Measurements from ENCODE around the gene KIAA1191. TPM values are rescaled to one million over a fixed set of nuclear protein-coding genes. Genes with fewer than 3 reads are reported as not detected.

The KIAA1191 gene
- total RNA-seq, 2 experiments from 2014 or later, result 70.0 to 72.0 TPM

DNA sequence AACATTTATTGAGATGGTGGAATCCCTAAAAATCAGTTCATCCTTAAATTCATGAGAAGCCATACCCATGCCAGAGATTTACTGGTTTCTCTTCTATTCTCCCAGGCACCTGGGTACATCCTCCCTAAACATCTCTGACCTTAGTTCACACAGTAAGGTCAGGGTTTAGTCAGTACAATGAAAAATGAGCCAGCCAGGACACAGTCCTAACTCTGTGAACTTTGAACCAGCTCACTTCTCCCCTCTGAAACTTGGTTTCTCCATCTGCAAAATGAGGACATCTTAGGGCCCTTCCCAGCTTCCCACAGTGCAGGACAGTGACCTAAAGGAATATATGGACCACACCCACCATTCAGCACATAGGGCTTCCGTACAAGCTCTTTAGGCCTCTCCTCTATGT lies 24.9 kb upstream of the KIAA1191 start:
- Mint-ChIP-seq H3K27ac (no peak overlapping the region), H3K36me3 (peaks cover 28% of the 10 kb centered on the region), H3K27me3 (no peaks in the 10 kb centered on the region), H3K4me1 (peaks cover 27% of the 10 kb centered on the region), H3K9me3 (no peaks in the 10 kb centered on the region), H3K4me3 (peak overlapping the region; percentile 100)
- DNase-seq (no peak), ATAC-seq (ENCODE audit: low read depth) (no peak)
- POLR2A ChIA-PET, result interaction anchor here (0.7 to 1.4 kb wide), 2 partner anchors 25 to 260 kb away, joined by 3 to 5 read pairs; partner anchors contain the start of gene KIAA1191

GRCh38 chr5:176384991-176385390 lies 23.4 kb upstream of the KIAA1191 start:
- peaks cover 21% of the 10 kb centered on the region for H3K36me3 Mint-ChIP-seq
- no peak for ATAC-seq (ENCODE audit: low read depth)
- no peak for DNase-seq
- peaks cover 24% of the 10 kb centered on the region for H3K4me1 Mint-ChIP-seq
- H3K4me3 Mint-ChIP-seq, result no peak overlapping the region
- H3K27me3 Mint-ChIP-seq, result no peaks in the 10 kb centered on the region
- no peaks in the 10 kb centered on the region for H3K9me3 Mint-ChIP-seq
- POLR2A ChIA-PET, result no interaction called here
- no peak overlapping the region for H3K27ac Mint-ChIP-seq

DNA sequence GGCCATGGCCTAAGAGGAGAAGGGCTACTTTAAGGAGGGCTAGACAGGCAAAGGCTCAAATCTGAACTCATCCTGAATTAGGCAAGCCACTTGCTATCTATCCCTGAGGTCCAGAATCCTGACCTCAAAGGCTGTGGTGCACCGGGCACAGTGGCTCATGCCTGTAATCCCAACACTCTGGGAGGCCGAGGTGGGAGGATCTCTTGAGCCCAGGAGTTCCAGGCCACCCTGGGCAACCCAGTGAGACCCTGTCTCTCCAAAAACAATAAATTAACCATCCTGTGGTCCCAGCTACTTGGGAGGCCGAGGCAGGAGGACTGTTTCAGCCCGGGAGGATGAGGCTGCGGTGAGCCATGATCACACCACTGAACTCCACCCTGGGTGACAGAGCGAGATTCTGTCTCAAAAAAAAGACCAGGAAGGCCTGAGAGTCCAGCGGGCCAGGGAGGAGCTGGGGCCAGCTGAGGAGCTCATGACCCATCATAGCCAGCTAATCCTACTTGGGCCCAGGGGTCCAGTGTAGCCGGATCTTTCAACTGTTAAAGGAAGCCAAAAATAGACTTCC lies 22.9 kb upstream of the KIAA1191 start:
- Mint-ChIP-seq H3K27ac (no peak overlapping the region), H3K36me3 (peaks cover 25% of the 10 kb centered on the region), H3K4me3 (no peak overlapping the region), H3K27me3 (no peaks in the 10 kb centered on the region), H3K4me1 (peaks cover 22% of the 10 kb centered on the region), H3K9me3 (no peaks in the 10 kb centered on the region)
- ATAC-seq (ENCODE audit: low read depth), result no peak
- POLR2A ChIA-PET, result no interaction called here
- DNase-seq, result no peak

GRCh38 chr5:176383961-176384360 lies 22.4 kb upstream of the KIAA1191 start:
- Mint-ChIP-seq H3K4me1 (peaks cover 22% of the 10 kb centered on the region), H3K4me3 (no peak overlapping the region), H3K27ac (no peak overlapping the region), H3K9me3 (no peaks in the 10 kb centered on the region), H3K36me3 (peaks cover 25% of the 10 kb centered on the region), H3K27me3 (no peaks in the 10 kb centered on the region)
- DNase-seq, result no peak
- POLR2A ChIA-PET, result no interaction called here
- no peak for ATAC-seq (ENCODE audit: low read depth)

- no peaks in the 10 kb centered on the region for H3K27me3 Mint-ChIP-seq
- POLR2A ChIA-PET, result no interaction called here
- ATAC-seq (ENCODE audit: low read depth) (no peak), DNase-seq (no peak)
- no peak overlapping the region for H3K27ac Mint-ChIP-seq
- H3K9me3 Mint-ChIP-seq, result no peaks in the 10 kb centered on the region
- H3K4me1 Mint-ChIP-seq, result peaks cover 22% of the 10 kb centered on the region
- H3K4me3 Mint-ChIP-seq, result no peak overlapping the region
- H3K36me3 Mint-ChIP-seq, result peaks cover 25% of the 10 kb centered on the region
These were observed 21.8 kb upstream of the KIAA1191 start for GRCh38 chr5:176383248-176383905.

GRCh38 chr5:176382721-176383120 lies 21.2 kb upstream of the KIAA1191 start:
- no peak overlapping the region for H3K4me3 Mint-ChIP-seq
- POLR2A ChIA-PET, result interaction anchor here (1.5 kb wide), 1 partner anchor 22 kb away, joined by 6 read pairs; no protein-coding TSS in a partner anchor
- peaks cover 22% of the 10 kb centered on the region for H3K36me3 Mint-ChIP-seq

GRCh38 chr5:176381979-176382378 lies 20.4 kb upstream of the KIAA1191 start:
- no peak overlapping the region for H3K27ac Mint-ChIP-seq
- H3K4me3 Mint-ChIP-seq, result no peak overlapping the region
- DNase-seq (no peak), ATAC-seq (ENCODE audit: low read depth) (no peak)
- peaks cover 22% of the 10 kb centered on the region for H3K36me3 Mint-ChIP-seq
- no peaks in the 10 kb centered on the region for H3K27me3 Mint-ChIP-seq
- no peaks in the 10 kb centered on the region for H3K9me3 Mint-ChIP-seq
- POLR2A ChIA-PET, result interaction anchor here (1.5 kb wide), 1 partner anchor 21 kb away, joined by 6 read pairs; no protein-coding TSS in a partner anchor
- peaks cover 12% of the 10 kb centered on the region for H3K4me1 Mint-ChIP-seq

More at GRCh38 chr5:176382721-176383120, 21.2 kb upstream of the KIAA1191 start:
- Mint-ChIP-seq H3K27me3 (no peaks in the 10 kb centered on the region), H3K4me1 (peaks cover 19% of the 10 kb centered on the region), H3K27ac (no peak overlapping the region), H3K9me3 (no peaks in the 10 kb centered on the region)
- DNase-seq, result no peak
- ATAC-seq (ENCODE audit: low read depth), result no peak

DNA sequence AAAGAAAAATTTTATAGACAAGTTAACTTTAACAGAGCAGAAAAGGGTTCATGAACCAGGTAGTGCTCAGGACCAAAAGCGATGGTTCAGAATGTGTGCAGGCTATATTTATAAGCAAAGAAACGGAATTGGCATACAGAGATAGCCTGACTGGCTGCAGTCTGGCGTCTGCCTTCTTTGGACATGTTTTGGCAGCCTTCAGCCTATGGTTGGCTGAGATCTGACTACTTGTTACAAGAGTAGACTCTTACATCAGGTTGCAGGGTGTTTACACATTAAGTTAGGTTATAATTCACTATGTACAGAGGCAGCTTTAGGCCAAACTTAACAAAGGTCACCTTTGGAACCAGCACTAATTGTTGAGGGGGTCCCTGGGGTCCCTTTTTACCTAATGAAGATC lies 19.9 kb upstream of the KIAA1191 start:
- Mint-ChIP-seq H3K36me3 (peaks cover 22% of the 10 kb centered on the region), H3K9me3 (no peaks in the 10 kb centered on the region), H3K27ac (no peak overlapping the region), H3K4me3 (no peak overlapping the region), H3K4me1 (peaks cover 6% of the 10 kb centered on the region), H3K27me3 (no peaks in the 10 kb centered on the region)
- no peak for DNase-seq
- ATAC-seq (ENCODE audit: low read depth), result no peak
- POLR2A ChIA-PET, result interaction anchor here (1.5 kb wide), 1 partner anchor 21 kb away, joined by 6 read pairs; no protein-coding TSS in a partner anchor

DNA sequence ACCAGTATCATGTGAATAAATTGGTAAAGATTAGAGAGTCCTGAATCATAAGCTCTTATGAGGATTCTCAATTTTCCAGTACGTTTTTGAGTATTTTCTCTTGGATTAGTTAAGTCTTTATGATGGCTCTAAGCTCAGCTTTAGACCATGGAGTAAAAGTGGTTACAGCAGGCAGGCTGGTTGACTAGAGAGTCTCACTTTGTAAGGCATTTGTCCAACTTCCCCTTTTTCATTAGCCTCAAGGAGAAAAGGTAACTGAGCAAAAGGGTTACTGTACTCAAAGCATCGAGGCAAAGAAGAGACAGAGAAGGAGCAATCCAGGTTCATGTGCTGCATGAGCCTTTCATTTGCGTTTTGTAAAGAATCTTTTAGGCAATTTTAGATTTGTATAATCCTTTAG lies 18.3 kb upstream of the KIAA1191 start:
- ATAC-seq (ENCODE audit: low read depth) (no peak), DNase-seq (no peak)
- Mint-ChIP-seq H3K27me3 (no peaks in the 10 kb centered on the region), H3K4me1 (no peaks in the 10 kb centered on the region), H3K27ac (no peak overlapping the region), H3K4me3 (no peak overlapping the region), H3K9me3 (no peaks in the 10 kb centered on the region), H3K36me3 (peaks cover 17% of the 10 kb centered on the region)
- POLR2A ChIA-PET, result no interaction called here

- Mint-ChIP-seq H3K27me3 (no peaks in the 10 kb centered on the region), H3K9me3 (no peaks in the 10 kb centered on the region), H3K4me1 (no peaks in the 10 kb centered on the region), H3K36me3 (peaks cover 4% of the 10 kb centered on the region), H3K27ac (no peak overlapping the region), H3K4me3 (no peak overlapping the region)
- POLR2A ChIA-PET, result interaction anchor here (0.6 to 1.9 kb wide), 2 partner anchors 11 to 23 kb away, joined by 3 to 6 read pairs; partner anchors contain the start of gene KIAA1191
- no peak for ATAC-seq (ENCODE audit: low read depth)
- DNase-seq, result no peak
These were observed 11.7 kb upstream of the KIAA1191 start for GRCh38 chr5:176373100-176373818.

DNA sequence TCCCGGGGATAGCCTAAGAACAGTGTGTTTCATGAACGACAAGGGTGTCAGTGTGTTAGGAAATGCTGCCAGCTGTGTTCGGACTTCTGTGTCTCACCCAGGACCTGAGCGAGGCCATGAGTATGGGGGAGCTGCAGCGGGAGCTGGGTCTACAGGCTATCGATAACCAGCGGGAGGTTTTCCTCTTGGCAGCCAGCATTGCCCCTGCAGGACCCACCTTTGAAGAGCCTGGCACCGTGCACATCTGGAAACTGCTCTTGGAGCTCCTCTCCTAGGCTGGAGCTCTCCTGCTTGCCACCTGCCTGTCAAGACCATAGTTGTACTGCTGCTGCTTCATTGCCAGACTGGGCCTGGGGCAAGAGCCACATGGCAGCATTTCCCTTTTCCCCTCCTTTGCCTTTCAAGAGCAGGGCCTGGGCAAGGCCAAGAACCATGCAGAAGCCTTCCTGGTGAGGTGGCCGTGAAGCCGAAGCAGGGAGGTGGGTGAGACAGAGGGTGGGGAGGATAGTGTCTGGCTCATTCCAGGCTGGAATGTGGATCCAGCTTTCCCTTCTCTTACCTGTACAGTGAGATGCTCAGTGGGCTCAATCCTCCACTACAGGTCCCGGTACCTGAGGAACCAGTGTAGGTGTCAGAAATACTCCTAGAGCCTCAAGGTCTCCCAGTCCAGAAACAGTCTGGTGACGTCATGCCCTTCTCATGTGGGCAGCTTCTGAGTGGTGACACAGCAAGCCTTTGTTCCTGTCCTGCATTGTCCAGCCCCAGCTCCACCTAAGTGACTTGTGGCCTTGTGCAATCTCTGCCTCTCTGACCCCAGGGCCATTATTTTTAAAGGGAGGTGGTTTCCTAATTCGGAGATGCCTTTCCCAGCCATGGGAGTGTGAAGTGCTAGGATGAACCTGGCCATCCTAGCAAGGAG lies 10.3 kb upstream of the KIAA1191 start:
- H3K4me3 Mint-ChIP-seq, result no peak overlapping the region
- DNase-seq (no peak), ATAC-seq (ENCODE audit: low read depth) (no peak)
- peaks cover 10% of the 10 kb centered on the region for H3K4me1 Mint-ChIP-seq
- POLR2A ChIA-PET, result interaction anchor here (1.9 kb wide), 1 partner anchor 10 kb away, joined by 6 read pairs; the partner anchor contains the start of gene KIAA1191
- no peak overlapping the region for H3K27ac Mint-ChIP-seq
- no peaks in the 10 kb centered on the region for H3K9me3 Mint-ChIP-seq
- H3K36me3 Mint-ChIP-seq, result peaks cover 10% of the 10 kb centered on the region
- no peaks in the 10 kb centered on the region for H3K27me3 Mint-ChIP-seq

DNA sequence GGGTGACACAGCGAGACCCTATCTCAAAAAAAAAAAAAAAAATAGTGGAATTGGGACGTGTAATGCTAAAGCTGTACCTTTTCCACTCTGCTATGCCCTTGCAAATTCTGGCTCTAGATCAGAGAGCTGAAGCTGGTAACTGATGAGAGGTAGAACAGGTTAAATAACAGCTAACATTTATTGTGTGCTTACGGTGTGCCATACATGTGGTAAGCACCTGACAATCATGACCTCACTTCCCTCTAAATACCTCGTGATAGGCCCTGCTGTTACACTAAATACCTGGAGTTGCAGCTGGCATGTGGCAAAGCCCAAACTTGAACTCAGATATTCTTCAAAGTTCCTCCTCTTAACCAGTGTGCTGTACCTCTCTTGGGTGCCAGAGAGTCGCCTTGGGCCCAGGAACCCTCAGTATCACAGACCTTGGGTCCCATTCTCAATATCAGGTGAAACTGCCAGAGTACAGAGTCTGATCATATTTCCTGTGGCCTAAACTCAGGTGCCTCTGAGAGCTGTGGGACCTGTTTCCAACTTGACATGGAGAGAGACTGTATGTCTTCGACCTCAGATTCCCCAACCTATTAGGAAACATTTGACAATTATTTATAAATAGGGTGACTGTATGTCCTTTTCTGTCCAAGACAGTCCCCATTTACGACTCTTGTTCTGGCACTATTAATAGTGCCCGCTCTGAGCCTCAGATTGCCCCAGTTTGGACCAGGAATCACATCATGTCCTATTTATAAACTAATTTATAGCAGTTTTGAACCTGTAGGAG lies 8.6 kb upstream of the KIAA1191 start:
- POLR2A ChIA-PET, result interaction anchor here (1.3 kb wide), 1 partner anchor 9 kb away, joined by 5 read pairs; no protein-coding TSS in a partner anchor
- ATAC-seq (ENCODE audit: low read depth) (no peak), DNase-seq (no peak)
- Mint-ChIP-seq H3K27ac (no peak overlapping the region), H3K27me3 (no peaks in the 10 kb centered on the region), H3K9me3 (no peaks in the 10 kb centered on the region), H3K4me1 (peaks cover 14% of the 10 kb centered on the region), H3K36me3 (peaks cover 10% of the 10 kb centered on the region), H3K4me3 (no peak overlapping the region)
